GM12872 (cell line): ENCODE results near the gene CFAP73.

Experiments
- CTCF ChIP-seq: IDR thresholded peaks from 3 replicates; pipeline ENCODE4 v1.5.1; 2011; ENCODE audit warnings: low read depth, mild to moderate bottlenecking, low read length, moderate library complexity; ENCODE audit not compliant: insufficient read depth

CFAP73 gene

GRCh38 chr12:113208041-113208934 lies 58.8 kb downstream of the CFAP73 start:
- TF ChIP-seq CTCF, result no peak
